HepG2 (cell line): ENCODE results near the gene RTN4RL2. TPM values are rescaled to one million over a fixed set of nuclear protein-coding genes. Genes with fewer than 3 reads are reported as not detected.

ENCODE experiments used
- CBFB ChIP-seq: sonication (generic); formaldehyde crosslinking; IDR thresholded peaks from 2 replicates; pipeline ENCODE4 v1.4.0; 2020; ENCODE audit warnings: missing genetic modification reagents
- ELF1 ChIP-seq: sonication (generic); formaldehyde crosslinking; IDR thresholded peaks from 2 replicates; pipeline ENCODE4 v1.4.0; 2020; ENCODE audit warnings: missing genetic modification reagents
- HBP1 ChIP-seq: IDR thresholded peaks from 2 replicates; pipeline ENCODE4 v1.6.1; 2016; ENCODE audit warnings: low read depth, control low read depth
- HHEX ChIP-seq: IDR thresholded peaks from 2 replicates; pipeline ENCODE4 v1.6.1; 2016; ENCODE audit warnings: control low read depth
- HOXA5 ChIP-seq: sonication (generic); formaldehyde crosslinking; IDR thresholded peaks from 2 replicates; pipeline ENCODE4 v1.4.0; 2020; ENCODE audit warnings: missing genetic modification reagents
- KLF13 ChIP-seq: sonication (generic); formaldehyde crosslinking; IDR thresholded peaks from 2 replicates; pipeline ENCODE4 v1.4.0; 2020; ENCODE audit warnings: mild to moderate bottlenecking, missing genetic modification reagents
- LBX2 ChIP-seq: sonication (generic); formaldehyde crosslinking; IDR thresholded peaks from 2 replicates; pipeline ENCODE4 v1.5.0; 2020; ENCODE audit warnings: missing genetic modification reagents, mild to moderate bottlenecking, borderline replicate concordance
- MLX ChIP-seq: IDR thresholded peaks from 2 replicates; pipeline ENCODE4 v1.6.1; 2016
- NFE2L1 ChIP-seq: sonication (generic); formaldehyde crosslinking; IDR thresholded peaks from 2 replicates; pipeline ENCODE4 v1.4.0; 2020; ENCODE audit warnings: missing genetic modification reagents, mild to moderate bottlenecking, borderline replicate concordance
- PRPF4 ChIP-seq: fragments of 200-400 bp; formaldehyde crosslinking; IDR thresholded peaks from 2 replicates; pipeline ENCODE4 v1.6.1; 2016; ENCODE audit warnings: low read length, low read depth; ENCODE audit not compliant: poor library complexity, severe bottlenecking
- RELA ChIP-seq: sonication (generic); formaldehyde crosslinking; IDR thresholded peaks from 2 replicates; pipeline ENCODE4 v1.4.0; 2020; ENCODE audit warnings: missing genetic modification reagents
- RFX5 ChIP-seq: IDR thresholded peaks from 2 replicates; pipeline ENCODE4 v1.6.1; 2011; ENCODE audit warnings: low read depth, low read length, improper control_type of control experiment
- SNAPC5 ChIP-seq: sonication (generic); formaldehyde crosslinking; IDR thresholded peaks from 2 replicates; pipeline ENCODE4 v1.8.1; 2023; ENCODE audit warnings: mild to moderate bottlenecking, missing genetic modification reagents, borderline replicate concordance
- ZMYM3 ChIP-seq: sonication (generic); formaldehyde crosslinking; IDR thresholded peaks from 2 replicates; pipeline ENCODE4 v1.5.1; 2020; ENCODE audit warnings: mild to moderate bottlenecking, missing genetic modification reagents
- ZNF180 ChIP-seq: sonication (generic); formaldehyde crosslinking; IDR thresholded peaks from 2 replicates; pipeline ENCODE4 v1.4.0; 2020; ENCODE audit warnings: low read depth, missing genetic modification reagents, borderline replicate concordance
- ZNF496 ChIP-seq: sonication (generic); formaldehyde crosslinking; IDR thresholded peaks from 2 replicates; pipeline ENCODE4 v1.8.1; 2023; ENCODE audit warnings: mild to moderate bottlenecking, moderate library complexity, missing genetic modification reagents; ENCODE audit not compliant: insufficient replicate concordance
- ZNF841 ChIP-seq: sonication (generic); formaldehyde crosslinking; IDR thresholded peaks from 2 replicates; pipeline ENCODE4 v1.8.1; 2023; ENCODE audit warnings: missing genetic modification reagents, borderline replicate concordance
- ZSCAN5A ChIP-seq: sonication (generic); formaldehyde crosslinking; IDR thresholded peaks from 2 replicates; pipeline ENCODE4 v1.8.0; 2022; ENCODE audit warnings: mild to moderate bottlenecking, missing genetic modification reagents, borderline replicate concordance
- polyA plus RNA-seq, 8 experiments: library from polyadenylated mRNA; depleted of rRNA in 3 of 8; stranded (reverse) in 7 of 8; unstranded in 1 of 8; fragments of >200 nt; fragmentation: Illumina TruSeq in 4 of 8; extraction: Trizol in 4 of 8; gene quantifications; 2 replicates each; pipeline versions ENCODE4 v1.2.1 to v1.2.3, GENCODE V29; 2011 to 2016; ENCODE audit warnings: low read depth in 4 of 8, missing spikeins in 1 of 8, mixed read lengths in 1 of 8; ENCODE audit not compliant: insufficient read depth in 1 of 8
- total RNA-seq, 5 experiments: library from RNA; depleted of rRNA; stranded (reverse); fragments of >200 nt; fragmentation: Illumina TruSeq; extraction: Trizol; gene quantifications; 2 replicates each; pipeline ENCODE4 v1.2.3, GENCODE V29; 2016; ENCODE audit warnings: low read depth in 1 of 5
- TF ChIP-seq, protein P1 (sequence below): IDR thresholded peaks from 2 replicates; pipeline ENCODE4 v1.6.1; 2016; ENCODE audit warnings: mild to moderate bottlenecking
- TF ChIP-seq, protein P2 (sequence below): sonication (generic); formaldehyde crosslinking; IDR thresholded peaks from 2 replicates; pipeline ENCODE4 v1.4.0; 2020; ENCODE audit warnings: missing genetic modification reagents, borderline replicate concordance

RTN4RL2 gene
- total and polyA plus RNA-seq, 2 of the 13 experiments (the other 11 are each of a cell fraction or from before 2014, with no cell fraction given) = 1.3 to 4.3 TPM

GRCh38 chr11:57440744-57441414, 19.4 kb upstream of the RTN4RL2 start (continued):
- TF ChIP-seq ZSCAN5A (CRISPR knock-in tag) (peak; percentile 48; the same call in 1 of the 2 replicates), CBFB (CRISPR knock-in tag) (no peak), HHEX (CRISPR knock-in tag) (no peak), RELA (CRISPR knock-in tag) (0 out of 2 replicates have a peak, but pooled peaks have one; percentile 22), NFE2L1 (CRISPR knock-in tag) (no peak), ZNF496 (CRISPR knock-in tag) (no peak), SNAPC5 (CRISPR knock-in tag) (0 out of 2 replicates have a peak, but pooled peaks have one; percentile 35), MLX (0 out of 2 replicates have a peak, but pooled peaks have one; percentile 26), ZNF841 (CRISPR knock-in tag) (no peak), LBX2 (no peak), PRPF4 (no peak), KLF13 (CRISPR knock-in tag) (no peak), ZNF180 (no peak), ELF1 (CRISPR knock-in tag) (0 out of 2 replicates have a peak, but pooled peaks have one; percentile 10), RFX5 (no peak), HOXA5 (no peak), ZMYM3 (CRISPR knock-in tag) (peak; percentile 42; the same call in 1 of the 2 replicates), HBP1 (CRISPR knock-in tag) (no peak)
- TF ChIP-seq, protein P1, sequence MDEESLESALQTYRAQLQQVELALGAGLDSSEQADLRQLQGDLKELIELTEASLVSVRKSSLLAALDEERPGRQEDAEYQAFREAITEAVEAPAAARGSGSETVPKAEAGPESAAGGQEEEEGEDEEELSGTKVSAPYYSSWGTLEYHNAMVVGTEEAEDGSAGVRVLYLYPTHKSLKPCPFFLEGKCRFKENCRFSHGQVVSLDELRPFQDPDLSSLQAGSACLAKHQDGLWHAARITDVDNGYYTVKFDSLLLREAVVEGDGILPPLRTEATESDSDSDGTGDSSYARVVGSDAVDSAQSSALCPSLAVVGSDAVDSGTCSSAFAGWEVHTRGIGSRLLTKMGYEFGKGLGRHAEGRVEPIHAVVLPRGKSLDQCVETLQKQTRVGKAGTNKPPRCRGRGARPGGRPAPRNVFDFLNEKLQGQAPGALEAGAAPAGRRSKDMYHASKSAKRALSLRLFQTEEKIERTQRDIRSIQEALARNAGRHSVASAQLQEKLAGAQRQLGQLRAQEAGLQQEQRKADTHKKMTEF = 0 out of 2 replicates have a peak, but pooled peaks have one; percentile 4
- TF ChIP-seq, protein P2, sequence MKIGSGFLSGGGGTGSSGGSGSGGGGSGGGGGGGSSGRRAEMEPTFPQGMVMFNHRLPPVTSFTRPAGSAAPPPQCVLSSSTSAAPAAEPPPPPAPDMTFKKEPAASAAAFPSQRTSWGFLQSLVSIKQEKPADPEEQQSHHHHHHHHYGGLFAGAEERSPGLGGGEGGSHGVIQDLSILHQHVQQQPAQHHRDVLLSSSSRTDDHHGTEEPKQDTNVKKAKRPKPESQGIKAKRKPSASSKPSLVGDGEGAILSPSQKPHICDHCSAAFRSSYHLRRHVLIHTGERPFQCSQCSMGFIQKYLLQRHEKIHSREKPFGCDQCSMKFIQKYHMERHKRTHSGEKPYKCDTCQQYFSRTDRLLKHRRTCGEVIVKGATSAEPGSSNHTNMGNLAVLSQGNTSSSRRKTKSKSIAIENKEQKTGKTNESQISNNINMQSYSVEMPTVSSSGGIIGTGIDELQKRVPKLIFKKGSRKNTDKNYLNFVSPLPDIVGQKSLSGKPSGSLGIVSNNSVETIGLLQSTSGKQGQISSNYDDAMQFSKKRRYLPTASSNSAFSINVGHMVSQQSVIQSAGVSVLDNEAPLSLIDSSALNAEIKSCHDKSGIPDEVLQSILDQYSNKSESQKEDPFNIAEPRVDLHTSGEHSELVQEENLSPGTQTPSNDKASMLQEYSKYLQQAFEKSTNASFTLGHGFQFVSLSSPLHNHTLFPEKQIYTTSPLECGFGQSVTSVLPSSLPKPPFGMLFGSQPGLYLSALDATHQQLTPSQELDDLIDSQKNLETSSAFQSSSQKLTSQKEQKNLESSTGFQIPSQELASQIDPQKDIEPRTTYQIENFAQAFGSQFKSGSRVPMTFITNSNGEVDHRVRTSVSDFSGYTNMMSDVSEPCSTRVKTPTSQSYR (CRISPR knock-in tag) = 0 out of 2 replicates have a peak, but pooled peaks have one; percentile 39
